ENCODE measurements around the gene MAN2A2. TPM values are rescaled to one million over a fixed set of nuclear protein-coding genes. Genes with fewer than 3 reads are reported as not detected.

The MAN2A2 gene
- 18.9 and 22.1 TPM in 2 replicates for total RNA-seq

DNA sequence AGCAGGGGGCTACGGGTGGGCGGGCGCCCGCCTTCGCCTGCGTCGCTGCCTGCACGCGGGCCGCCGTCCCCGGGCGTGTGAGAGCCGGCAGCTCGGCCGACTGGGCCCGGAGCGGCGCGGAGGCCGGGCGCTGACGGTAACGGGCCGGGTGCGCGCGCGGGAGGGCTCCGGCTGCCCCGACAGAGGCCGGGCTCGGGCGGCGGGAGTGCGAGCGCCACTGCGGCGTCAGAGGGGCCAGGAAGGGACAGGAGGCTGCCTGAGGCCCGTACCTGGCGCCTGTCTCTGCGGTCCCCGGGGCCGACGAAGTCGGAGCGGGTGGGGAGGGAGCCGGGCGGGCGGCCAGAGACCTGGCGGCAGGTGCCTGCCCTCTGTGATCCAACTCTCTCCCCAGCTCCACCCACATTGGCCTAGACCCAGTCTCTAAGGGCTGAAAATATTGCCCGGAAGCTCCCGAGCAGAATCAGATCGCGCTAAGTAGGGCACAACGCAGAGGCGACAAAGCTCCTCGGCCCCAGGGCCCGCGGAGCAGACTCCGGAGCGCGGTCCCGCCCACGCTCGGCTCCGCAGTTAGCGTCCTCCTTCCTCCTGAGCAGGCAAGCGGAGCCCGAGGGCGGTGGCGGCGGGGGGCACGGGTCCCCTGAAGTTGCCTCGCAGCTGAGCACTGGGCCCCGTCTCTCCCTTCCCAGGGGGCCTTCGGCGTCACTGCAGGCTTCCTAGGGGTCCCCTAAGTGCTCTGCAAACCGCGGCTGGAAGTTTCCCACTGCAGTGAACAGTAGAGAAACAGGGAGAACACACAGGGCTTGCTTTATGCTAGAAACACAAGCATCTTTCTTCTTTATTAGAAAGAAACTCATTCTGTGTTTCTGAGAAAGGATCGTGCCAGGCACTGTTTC lies at the start of gene MAN2A2:
Gene MAN2A2 (plus strand): TSS at position 463 of the 893 bp plus-strand sequence. CDS start 906 bp downstream, outside the sequence.

GRCh38 chr15:90868261-90868689 lies 34.8 kb upstream of the MAN2A2 start, which contains the start of gene FURIN:
TSS of gene FURIN (plus strand) at chr15:90868588. CDS start at chr15:90875741, 7,153 bp downstream.

DNA sequence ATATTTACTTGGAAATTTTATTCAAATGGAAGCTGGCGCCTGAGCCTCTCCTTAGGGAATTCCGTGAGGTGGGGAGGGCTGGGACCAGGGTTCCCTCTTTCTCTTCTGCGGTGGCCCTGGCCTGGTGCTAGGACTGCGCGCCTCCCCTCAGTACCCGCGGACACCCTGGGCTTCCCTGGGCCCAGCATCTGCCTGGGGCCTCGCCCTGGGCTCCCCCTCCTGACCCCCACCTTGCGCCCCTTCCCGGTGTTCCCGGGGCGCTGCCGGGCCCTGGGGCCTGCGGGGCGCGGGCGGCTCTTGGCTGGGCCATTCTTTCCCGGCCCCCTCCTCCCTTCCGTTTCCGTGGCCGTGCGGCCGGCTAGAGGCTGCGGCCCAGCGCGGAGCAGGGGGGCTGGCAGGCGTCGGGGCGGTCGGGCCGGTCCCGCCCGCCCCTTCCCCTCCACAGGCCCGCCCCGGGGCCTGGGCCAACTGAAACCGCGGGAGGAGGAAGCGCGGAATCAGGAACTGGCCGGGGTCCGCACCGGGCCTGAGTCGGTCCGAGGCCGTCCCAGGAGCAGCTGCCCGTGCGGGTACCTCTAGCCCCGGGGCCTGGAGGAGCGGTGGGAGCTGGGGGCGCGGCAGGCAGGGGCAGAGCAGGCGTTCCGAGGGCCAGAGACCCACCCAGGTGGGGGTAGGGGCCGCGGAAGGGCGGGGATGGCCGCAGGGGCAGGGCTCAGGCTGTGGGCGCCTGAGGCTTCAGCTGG lies 19.0 kb upstream of the MAN2A2 start, which contains the start of gene FES:
Gene FES (plus strand): TSS at position 529 of the 743 bp plus-strand sequence. CDS start 542 bp downstream, outside the sequence.

GRCh38 chr15:90931828-90932659 lies 28.9 kb downstream of the MAN2A2 start, which contains the start of gene HDDC3:
TSS of gene HDDC3 (minus strand) at chr15:90932549. CDS start at chr15:90932540, 9 bp downstream.

GRCh38 chr15:90934949-90935751 lies 32.0 kb downstream of the MAN2A2 start, which contains the start of gene UNC45A:
TSS of gene UNC45A (plus strand) at chr15:90935285. CDS start at chr15:90935325, 40 bp downstream.

GRCh38 chr15:90954712-90955623 lies 51.9 kb downstream of the MAN2A2 start, which contains the start of gene RCCD1:
TSS of gene RCCD1 (plus strand) at chr15:90954884. CDS start at chr15:90956735, 1,851 bp downstream.

Other genes starting within 250 kb of the MAN2A2 start
- 3.3 and 5.3 TPM in 2 replicates for gene BLM, start 186.0 kb upstream of the MAN2A2 start, total RNA-seq
- 67.9 and 89.2 TPM in 2 replicates for gene FURIN, start 34.7 kb upstream of the MAN2A2 start, total RNA-seq
- gene FES, start 18.8 kb upstream of the MAN2A2 start, total RNA-seq: 18.5 and 24.4 TPM in 2 replicates
- 14.1 and 17.4 TPM in 2 replicates for gene HDDC3, start 29.2 kb downstream of the MAN2A2 start, total RNA-seq
- 92.4 and 111 TPM in 2 replicates for gene UNC45A, start 32.0 kb downstream of the MAN2A2 start, total RNA-seq
- 11.9 and 12.6 TPM in 2 replicates for gene RCCD1, start 51.6 kb downstream of the MAN2A2 start, total RNA-seq
- 156 and 227 TPM in 2 replicates for gene PRC1, start 91.2 kb downstream of the MAN2A2 start, total RNA-seq
- gene VPS33B, start 119.3 kb downstream of the MAN2A2 start, total RNA-seq: 8.6 and 9.0 TPM in 2 replicates
- gene SV2B, start 197.0 kb downstream of the MAN2A2 start, total RNA-seq: 0.13 TPM in 1 of 2 replicates, not detected in the other